WTC11 (cell line): Measurements from ENCODE around the gene RMRP. TPM values are rescaled to one million over a fixed set of nuclear protein-coding genes. Genes with fewer than 3 reads are reported as not detected.

Experiments
- ATAC-seq: fragments of 200-7000 bp; cut with Tn5 transposase; 2 replicates; pipeline ENCODE4 v1.10.0; 2021; ENCODE audit warnings: mild to moderate bottlenecking, moderate library complexity
- CTCF ChIA-PET: fragments of 300-600 bp; sonication (Branson Sonifier 250); formaldehyde crosslinking; loops from one replicate; lab custom pipeline; 2021; ENCODE audit warnings: antibody characterized with exemption; lab: Charles Lee
- POLR2A ChIA-PET: fragments of 350-600 bp; sonication (Branson Sonifier 250); formaldehyde crosslinking; loops from one replicate; lab custom pipeline; 2021; ENCODE audit warnings: antibody characterized with exemption; lab: Charles Lee
- DNase-seq: peaks from one replicate; pipeline ENCODE4 v3.0.0; 2021; ENCODE audit warnings: low spot score
- H3K27ac Mint-ChIP-seq: 2 replicates; pipeline ENCODE4 v1.8.0; 2021; ENCODE audit warnings: mixed read lengths
- H3K27me3 Mint-ChIP-seq: 2 replicates; pipeline ENCODE4 v1.8.0; 2021; ENCODE audit warnings: low read depth, mild to moderate bottlenecking, moderate library complexity, mixed read lengths
- H3K36me3 Mint-ChIP-seq: 2 replicates; pipeline ENCODE4 v1.8.0; 2021; ENCODE audit warnings: mixed read lengths
- H3K4me1 Mint-ChIP-seq: 2 replicates; pipeline ENCODE4 v1.8.0; 2022; ENCODE audit warnings: mixed read lengths
- H3K4me3 Mint-ChIP-seq: 2 replicates; pipeline ENCODE4 v1.8.0; 2021; ENCODE audit warnings: mild to moderate bottlenecking, moderate library complexity, mixed read lengths
- H3K9me3 Mint-ChIP-seq: 2 replicates; pipeline ENCODE4 v1.8.0; 2021; ENCODE audit warnings: mixed read lengths
- ARID4B ChIP-seq: sonication (generic); formaldehyde crosslinking; IDR thresholded peaks from 2 replicates; pipeline ENCODE4 v1.8.0; 2023; ENCODE audit warnings: missing genetic modification reagents, mild to moderate bottlenecking, borderline replicate concordance
- CTCF ChIP-seq: fragments of 200-600 bp; IDR thresholded peaks from 2 replicates; pipeline ENCODE4 v1.8.0; 2022; ENCODE audit warnings: antibody characterized with exemption
- E2F4 ChIP-seq: sonication (generic); formaldehyde crosslinking; IDR thresholded peaks from 2 replicates; pipeline ENCODE4 v1.8.1; 2022; ENCODE audit warnings: low read depth, mild to moderate bottlenecking, moderate library complexity, missing genetic modification reagents, borderline replicate concordance
- ETV6 ChIP-seq: sonication (generic); formaldehyde crosslinking; IDR thresholded peaks from 2 replicates; pipeline ENCODE4 v1.8.1; 2022; ENCODE audit warnings: mild to moderate bottlenecking, missing genetic modification reagents
- FOXP1 ChIP-seq: sonication (generic); formaldehyde crosslinking; IDR thresholded peaks from 2 replicates; pipeline ENCODE4 v1.8.0; 2022; ENCODE audit warnings: missing genetic modification reagents, mild to moderate bottlenecking, moderate library complexity, borderline replicate concordance
- GTF2I ChIP-seq: fragments of 250-450 bp; sonication (Bioruptor Pico); conservative IDR thresholded peaks from 2 replicates; pipeline ENCODE4 v1.4.0; 2021; ENCODE audit warnings: mild to moderate bottlenecking
- HMGA2 ChIP-seq: fragments of 250-450 bp; sonication (Bioruptor Pico); IDR thresholded peaks from 2 replicates; pipeline ENCODE4 v1.4.0; 2021; ENCODE audit warnings: mild to moderate bottlenecking, moderate library complexity
- JUN ChIP-seq: sonication (generic); formaldehyde crosslinking; IDR thresholded peaks from 2 replicates; pipeline ENCODE4 v1.8.0; 2023; ENCODE audit warnings: mild to moderate bottlenecking, missing genetic modification reagents
- KAT7 ChIP-seq: sonication (generic); formaldehyde crosslinking; IDR thresholded peaks from 2 replicates; pipeline ENCODE4 v1.8.1; 2023; ENCODE audit warnings: missing genetic modification reagents, mild to moderate bottlenecking, borderline replicate concordance
- MXD4 ChIP-seq: fragments of 250-450 bp; sonication (Bioruptor Pico); IDR thresholded peaks from 2 replicates; pipeline ENCODE4 v1.8.0; 2021; ENCODE audit warnings: mild to moderate bottlenecking, moderate library complexity, borderline replicate concordance
- NFATC4 ChIP-seq: fragments of 250-450 bp; sonication (Bioruptor Pico); IDR thresholded peaks from 2 replicates; pipeline ENCODE4 v1.9.0; 2021; ENCODE audit warnings: mild to moderate bottlenecking
- NFE2L1 ChIP-seq: sonication (generic); formaldehyde crosslinking; IDR thresholded peaks from 2 replicates; pipeline ENCODE4 v1.8.1; 2023; ENCODE audit warnings: missing genetic modification reagents
- NR2C2 ChIP-seq: sonication (generic); formaldehyde crosslinking; IDR thresholded peaks from 2 replicates; pipeline ENCODE4 v1.8.0; 2022; ENCODE audit warnings: mild to moderate bottlenecking, missing genetic modification reagents
- PRDM15 ChIP-seq: sonication (generic); formaldehyde crosslinking; IDR thresholded peaks from 2 replicates; pipeline ENCODE4 v1.8.0; 2022; ENCODE audit warnings: missing genetic modification reagents
- PRRX2 ChIP-seq: fragments of 250-450 bp; sonication (Bioruptor Pico); IDR thresholded peaks from 2 replicates; pipeline ENCODE4 v1.8.0; 2021; ENCODE audit warnings: mild to moderate bottlenecking
- SMAD4 ChIP-seq: sonication (generic); formaldehyde crosslinking; IDR thresholded peaks from 2 replicates; pipeline ENCODE4 v1.8.0; 2022; ENCODE audit warnings: mild to moderate bottlenecking, missing genetic modification reagents
- ZMAT4 ChIP-seq: fragments of 250-450 bp; sonication (Bioruptor Pico); IDR thresholded peaks from 2 replicates; pipeline ENCODE4 v1.9.0; 2021; ENCODE audit warnings: mild to moderate bottlenecking
- total RNA-seq: library from RNA; stranded (reverse); gene quantifications from 3 replicates; pipeline ENCODE4 v1.2.3, GENCODE V29; 2021

The RMRP gene
- total RNA-seq, 1 experiment from 2014 or later: 25,958 TPM

- no peak for TF ChIP-seq NFE2L1 (CRISPR knock-in tag)
- no peak for TF ChIP-seq E2F4 (CRISPR knock-in tag)
- TF ChIP-seq HMGA2 (CRISPR knock-in tag): no peak
- no peak for TF ChIP-seq ARID4B
- TF ChIP-seq CTCF: no peak
- no peak for TF ChIP-seq PRDM15 (CRISPR knock-in tag)
- no peak for TF ChIP-seq JUN (CRISPR knock-in tag)
- TF ChIP-seq MXD4 (CRISPR knock-in tag): no peak
- TF ChIP-seq GTF2I (CRISPR knock-in tag): no peak
- TF ChIP-seq NR2C2: no peak
- Mint-ChIP-seq H3K4me1 (peaks cover 46% of the 10 kb centered on the region), H3K9me3 (no peaks in the 10 kb centered on the region), H3K27ac (no peak overlapping the region), H3K4me3 (no peak overlapping the region), H3K36me3 (no peaks in the 10 kb centered on the region), H3K27me3 (peaks cover 13% of the 10 kb centered on the region)
- ATAC-seq: no peak
- ChIA-PET POLR2A (no interaction called here), CTCF (interaction anchor here (0.6 to 4.4 kb wide), 13 partner anchors 9 to 186 kb away, joined by 3 to 46 read pairs (median 5); partner anchors contain the start of genes CCDC107 and RMRP)
- no peak for DNase-seq
These were observed 8.1 kb downstream of the RMRP start for GRCh38 chr9:35649431-35650340.

- H3K4me1 Mint-ChIP-seq: peaks cover 43% of the 10 kb centered on the region
- H3K27ac Mint-ChIP-seq: peak overlapping the region; percentile 82
- POLR2A ChIA-PET: interaction anchor here (0.5 to 2.5 kb wide), 12 partner anchors 11 to 349 kb away, joined by 3 to 21 read pairs (median 4); partner anchors contain the start of genes ARHGEF39, CCDC107, CREB3 and RMRP
- H3K4me3 Mint-ChIP-seq: peak overlapping the region; percentile 88
- H3K27me3 Mint-ChIP-seq: peaks cover 13% of the 10 kb centered on the region
- peaks cover 1% of the 10 kb centered on the region for H3K9me3 Mint-ChIP-seq
- DNase-seq (peak; percentile 96), ATAC-seq (peak; percentile 89)
- H3K36me3 Mint-ChIP-seq: 0 out of 2 replicates have a peak, but pooled peaks cover under 1% of the 10 kb centered on the region
- CTCF ChIA-PET: interaction anchor here (0.7 to 4.4 kb wide), 31 partner anchors 10 to 1206 kb away, joined by 3 to 47 read pairs (median 6); partner anchors contain the start of genes ARHGEF39, ATOSB, CCDC107 and GBA2
- TF ChIP-seq ETV6 (CRISPR knock-in tag) (peak; percentile 73; the same call in 1 of the 2 replicates), PRRX2 (CRISPR knock-in tag) (no peak), SMAD4 (CRISPR knock-in tag) (no peak), FOXP1 (CRISPR knock-in tag) (no peak), ZMAT4 (no peak), KAT7 (CRISPR knock-in tag) (no peak), PRDM15 (CRISPR knock-in tag) (no peak), NFATC4 (CRISPR knock-in tag) (no peak)
These were observed 11.1 kb downstream of the RMRP start for GRCh38 chr9:35646533-35647265.
